Measurements from ENCODE around the gene CACNB4.

CACNB4 gene

GRCh38 chr2:151815821-151816489, 282.9 kb downstream of the CACNB4 start:
- TF ChIP-seq FOXP2 (optimal IDR thresholded peaks at IDR 0.05; ENCODE audit: borderline replicate concordance, extremely low read depth, extremely low read length, insufficient read depth) (no peak), SIN3A (IDR thresholded peaks at IDR 0.05; ENCODE audit: borderline replicate concordance, insufficient read depth, low read length) (no peak), POLR2AphosphoS5 (IDR thresholded peaks at IDR 0.05; ENCODE audit: low read depth, low read length) (no peak), TAF1 (IDR thresholded peaks at IDR 0.05; ENCODE audit: borderline replicate concordance, insufficient read depth, low read length) (no peak), REST (IDR thresholded peaks at IDR 0.05; ENCODE audit: insufficient read depth in 1 of 2, low read depth in 2 of 2, low read length in 2 of 2) (no peak)

- TF ChIP-seq POLR2AphosphoS5 (IDR thresholded peaks at IDR 0.05; ENCODE audit: low read depth, low read length): no peak
- no peak for TF ChIP-seq SIN3A (IDR thresholded peaks at IDR 0.05; ENCODE audit: borderline replicate concordance, insufficient read depth, low read length)
- TF ChIP-seq REST (IDR thresholded peaks at IDR 0.05; ENCODE audit: insufficient read depth in 1 of 2, low read depth in 2 of 2, low read length in 2 of 2): no peak
- no peak for TF ChIP-seq TAF1 (IDR thresholded peaks at IDR 0.05; ENCODE audit: borderline replicate concordance, insufficient read depth, low read length)
- no peak for TF ChIP-seq FOXP2 (optimal IDR thresholded peaks at IDR 0.05; ENCODE audit: borderline replicate concordance, extremely low read depth, extremely low read length, insufficient read depth)
These were observed 288.4 kb downstream of the CACNB4 start for GRCh38 chr2:151810489-151810888.

GRCh38 chr2:151809073-151809383, 289.8 kb downstream of the CACNB4 start:
- TF ChIP-seq REST (IDR thresholded peaks at IDR 0.05; ENCODE audit: insufficient read depth in 1 of 2, low read depth in 2 of 2, low read length in 2 of 2) (no peak), POLR2AphosphoS5 (IDR thresholded peaks at IDR 0.05; ENCODE audit: low read depth, low read length) (no peak), FOXP2 (optimal IDR thresholded peaks at IDR 0.05; ENCODE audit: borderline replicate concordance, extremely low read depth, extremely low read length, insufficient read depth) (no peak), TAF1 (IDR thresholded peaks at IDR 0.05; ENCODE audit: borderline replicate concordance, insufficient read depth, low read length) (no peak), SIN3A (IDR thresholded peaks at IDR 0.05; ENCODE audit: borderline replicate concordance, insufficient read depth, low read length) (no peak)

- TF ChIP-seq TAF1 (IDR thresholded peaks at IDR 0.05; ENCODE audit: borderline replicate concordance, insufficient read depth, low read length) (no peak), SIN3A (IDR thresholded peaks at IDR 0.05; ENCODE audit: borderline replicate concordance, insufficient read depth, low read length) (no peak), POLR2AphosphoS5 (IDR thresholded peaks at IDR 0.05; ENCODE audit: low read depth, low read length) (no peak), FOXP2 (optimal IDR thresholded peaks at IDR 0.05; ENCODE audit: borderline replicate concordance, extremely low read depth, extremely low read length, insufficient read depth) (no peak), REST (IDR thresholded peaks at IDR 0.05; ENCODE audit: insufficient read depth in 1 of 2, low read depth in 2 of 2, low read length in 2 of 2) (no peak)
These were observed 290.4 kb downstream of the CACNB4 start for GRCh38 chr2:151808258-151809072.

Data from PFSK-1 (cell line).